Caco-2 (cell line): ENCODE results near the gene LRMDA. TPM values are rescaled to one million over a fixed set of nuclear protein-coding genes. Genes with fewer than 3 reads are reported as not detected.

Source experiments
- BruUV-seq: library from RNA; stranded (reverse); fragments of 400-500 nt; replicated peaks from 2 replicates; lab custom pipeline; 2021; lab: Mats Ljungman, UMichigan
- CTCF ChIA-PET: fragments of 300-600 bp; sonication (Branson Sonifier 250); formaldehyde crosslinking; loops from one replicate; lab custom pipeline; 2022; ENCODE audit warnings: antibody characterized with exemption; lab: Charles Lee
- POLR2A ChIA-PET: fragments of 300-600 bp; sonication (Branson Sonifier 250); formaldehyde crosslinking; loops from one replicate; lab custom pipeline; 2022; ENCODE audit warnings: antibody characterized with exemption; lab: Charles Lee
- DNase-seq, 2 experiments: peaks; one replicate each; pipeline versions ENCODE4 v3.0.0 to v3.0.0-alpha.2; 2020 to 2022
- H3K27me3 ChIP-seq: replicated peaks from 2 replicates; pipeline ENCODE4 v1.6.0; 2011; ENCODE audit warnings: low read length; ENCODE audit not compliant: control insufficient read depth, insufficient read depth
- H3K36me3 ChIP-seq: 2 replicates; pipeline ENCODE4 v1.5.1; 2011; ENCODE audit warnings: low read length; ENCODE audit not compliant: control insufficient read depth, insufficient read depth
- H3K4me1 ChIP-seq: fragments of 250-450 bp; sonication (Bioruptor Pico); 2 replicates; pipeline ENCODE4 v1.5.1; 2020; ENCODE audit warnings: mild to moderate bottlenecking
- H3K4me3 ChIP-seq: 2 replicates; pipeline ENCODE4 v1.5.1; 2011; ENCODE audit warnings: low read depth, mild to moderate bottlenecking, control low read depth, low read length
- H3K9me3 ChIP-seq: fragments of 250-450 bp; sonication (Bioruptor Pico); 2 replicates; pipeline ENCODE4 v1.5.1; 2020; ENCODE audit warnings: mild to moderate bottlenecking, moderate library complexity
- H3K27ac Mint-ChIP-seq: one replicate; pipeline ENCODE4 v1.8.0; 2022; ENCODE audit warnings: mixed read lengths; ENCODE audit not compliant: unreplicated experiment
- H3K27me3 Mint-ChIP-seq: one replicate; pipeline ENCODE4 v1.8.0; 2022; ENCODE audit warnings: mixed read lengths; ENCODE audit not compliant: insufficient read depth, unreplicated experiment
- H3K36me3 Mint-ChIP-seq: one replicate; pipeline ENCODE4 v1.8.0; 2022; ENCODE audit warnings: mild to moderate bottlenecking, mixed read lengths; ENCODE audit not compliant: insufficient read depth, unreplicated experiment
- H3K4me1 Mint-ChIP-seq: one replicate; pipeline ENCODE4 v1.8.0; 2022; ENCODE audit warnings: low read depth, mixed read lengths; ENCODE audit not compliant: unreplicated experiment
- H3K4me3 Mint-ChIP-seq: one replicate; pipeline ENCODE4 v1.8.0; 2022; ENCODE audit warnings: mild to moderate bottlenecking, moderate library complexity, mixed read lengths; ENCODE audit not compliant: unreplicated experiment
- H3K9me3 Mint-ChIP-seq: one replicate; pipeline ENCODE4 v1.8.0; 2022; ENCODE audit warnings: mixed read lengths; ENCODE audit not compliant: unreplicated experiment
- CTCF ChIP-seq, 2 experiments: fragments of 200-600 bp in 1 of 2; IDR thresholded peaks; 1 replicate in 1 of 2; 2 replicates in 1 of 2; pipeline versions ENCODE4 v1.5.1 to v1.8.0; 2011 to 2022; ENCODE audit warnings: antibody characterized with exemption in 1 of 2, control low read depth in 1 of 2, inconsistent platforms in 1 of 2, low read depth in 1 of 2, low read length in 1 of 2, mild to moderate bottlenecking in 1 of 2, moderate library complexity in 1 of 2; ENCODE audit not compliant: insufficient read depth in 1 of 2, severe bottlenecking in 1 of 2, unreplicated experiment in 1 of 2
- intact Hi-C: fragments of 100-400 bp; cut with micrococcal nuclease; formaldehyde crosslinking; loops from one replicate; pipeline ENCODE4 v1.10.0; 2022; ENCODE audit not compliant: unreplicated experiment
- total RNA-seq: library from RNA; stranded (reverse); gene quantifications from 2 replicates; pipeline ENCODE4 v1.2.3, GENCODE V29; 2022

The LRMDA gene
- total RNA-seq, 1 experiment from 2014 or later, result 18.5 TPM

GRCh38 chr10:75651417-75651816, 220.0 kb downstream of the LRMDA start:
- Mint-ChIP-seq H3K27me3 (no peaks in the 10 kb centered on the region), H3K36me3 (no peaks in the 10 kb centered on the region)
- CTCF ChIA-PET, result interaction anchor here (1.2 kb wide), 1 partner anchor 250 kb away, joined by 3 read pairs; the partner anchor contains the start of gene ZNF503

GRCh38 chr10:75652146-75652740, 220.8 kb downstream of the LRMDA start:
- ChIA-PET CTCF (interaction anchor here (1.2 kb wide), 1 partner anchor 251 kb away, joined by 3 read pairs; the partner anchor contains the start of gene ZNF503), POLR2A (interaction anchor here (0.6 kb wide), 1 partner anchor 259 kb away, joined by 3 read pairs; no protein-coding TSS in a partner anchor)
- Histone ChIP-seq H3K27me3 (no peaks in the 10 kb centered on the region), H3K36me3 (no peaks in the 10 kb centered on the region), H3K4me3 (no peak overlapping the region), H3K4me1 (peaks cover 10% of the 10 kb centered on the region), H3K9me3 (no peaks in the 10 kb centered on the region)
- H3K27me3 Mint-ChIP-seq, result no peaks in the 10 kb centered on the region
- TF ChIP-seq CTCF (IDR thresholded peaks at IDR 0.05; ENCODE audit: insufficient read depth in 1 of 2, low read depth in 1 of 2, low read length in 1 of 2, severe bottlenecking in 1 of 2, unreplicated experiment in 1 of 2), result no peak
- intact Hi-C loops, result no loop called here
- peak overlapping the region; percentile 60 for H3K27ac Mint-ChIP-seq
- DNase-seq, result no peak
- no peaks in the 10 kb centered on the region for H3K36me3 Mint-ChIP-seq
- H3K9me3 Mint-ChIP-seq, result peaks cover 10% of the 10 kb centered on the region
- peaks cover 21% of the 10 kb centered on the region for H3K4me1 Mint-ChIP-seq
- BruUV-seq, result no TSS peak
- no peak overlapping the region for H3K4me3 Mint-ChIP-seq

More at GRCh38 chr10:75651417-75651816, 220.0 kb downstream of the LRMDA start:
- H3K27me3 ChIP-seq, result no peaks in the 10 kb centered on the region
- peaks cover 10% of the 10 kb centered on the region for H3K4me1 ChIP-seq
- H3K36me3 ChIP-seq, result no peaks in the 10 kb centered on the region
- no TSS peak for BruUV-seq
- POLR2A ChIA-PET, result interaction anchor here (0.6 kb wide), 1 partner anchor 258 kb away, joined by 3 read pairs; no protein-coding TSS in a partner anchor
- Mint-ChIP-seq H3K27ac (no peak overlapping the region), H3K4me3 (no peak overlapping the region), H3K9me3 (peaks cover 10% of the 10 kb centered on the region), H3K4me1 (peaks cover 21% of the 10 kb centered on the region)
- peak in 1 of 2 experiments; percentile 27 for DNase-seq
- intact Hi-C loops, result loop anchor here (1.0 kb wide), 1 partner anchor 251 kb away; no protein-coding TSS in a partner anchor
- H3K9me3 ChIP-seq, result no peaks in the 10 kb centered on the region
- TF ChIP-seq CTCF (IDR thresholded peaks at IDR 0.05; ENCODE audit: insufficient read depth in 1 of 2, low read depth in 1 of 2, low read length in 1 of 2, severe bottlenecking in 1 of 2, unreplicated experiment in 1 of 2), result peak in 1 of 2 experiments; percentile 22
- no peak overlapping the region for H3K4me3 ChIP-seq

GRCh38 chr10:75653761-75654160, 222.3 kb downstream of the LRMDA start:
- Mint-ChIP-seq H3K27ac (peak overlapping the region; percentile 68), H3K4me3 (no peak overlapping the region), H3K27me3 (no peaks in the 10 kb centered on the region), H3K36me3 (no peaks in the 10 kb centered on the region), H3K9me3 (peaks cover 10% of the 10 kb centered on the region), H3K4me1 (peaks cover 21% of the 10 kb centered on the region)
- Histone ChIP-seq H3K9me3 (no peaks in the 10 kb centered on the region), H3K27me3 (no peaks in the 10 kb centered on the region), H3K4me1 (peaks cover 10% of the 10 kb centered on the region), H3K36me3 (no peaks in the 10 kb centered on the region), H3K4me3 (no peak overlapping the region)
- ChIA-PET CTCF (no interaction called here), POLR2A (no interaction called here)
- intact Hi-C loops, result no loop called here
- peak in 1 of 2 experiments; percentile 8 for DNase-seq
- no peak for TF ChIP-seq CTCF (IDR thresholded peaks at IDR 0.05; ENCODE audit: insufficient read depth in 1 of 2, low read depth in 1 of 2, low read length in 1 of 2, severe bottlenecking in 1 of 2, unreplicated experiment in 1 of 2)
- BruUV-seq, result no TSS peak
